Hepatocyte (in vitro differentiated cells): ENCODE measurements around the gene PCDHB16.
"Not testable (repeated sequence)": the region's sequence is repeated elsewhere in the genome, so short reads cannot be mapped to it uniquely, and the experiment has no call there.

Experiments
- EZH2 ChIP-seq: fragments of 200-600 bp; sonication (generic); IDR thresholded peaks from 2 replicates; pipeline ENCODE4 v1.6.1; 2016; ENCODE audit warnings: antibody characterized with exemption, mild to moderate bottlenecking, borderline replicate concordance
- EZH2phosphoT487 ChIP-seq: fragments of 200-600 bp; sonication (generic); IDR thresholded peaks from one replicate; pipeline ENCODE4 v1.6.1; 2018; ENCODE audit warnings: antibody characterized with exemption, mild to moderate bottlenecking, low read depth, moderate library complexity; ENCODE audit not compliant: unreplicated experiment, severe bottlenecking
- TF ChIP-seq, protein P1 (sequence below): fragments of 200-600 bp; sonication (generic); IDR thresholded peaks from 2 replicates; pipeline ENCODE4 v1.5.1; 2016; ENCODE audit warnings: antibody characterized with exemption, mild to moderate bottlenecking; ENCODE audit not compliant: poor library complexity

- TF ChIP-seq EZH2, EZH2phosphoT487: not testable (repeated sequence)
- TF ChIP-seq, protein P1, sequence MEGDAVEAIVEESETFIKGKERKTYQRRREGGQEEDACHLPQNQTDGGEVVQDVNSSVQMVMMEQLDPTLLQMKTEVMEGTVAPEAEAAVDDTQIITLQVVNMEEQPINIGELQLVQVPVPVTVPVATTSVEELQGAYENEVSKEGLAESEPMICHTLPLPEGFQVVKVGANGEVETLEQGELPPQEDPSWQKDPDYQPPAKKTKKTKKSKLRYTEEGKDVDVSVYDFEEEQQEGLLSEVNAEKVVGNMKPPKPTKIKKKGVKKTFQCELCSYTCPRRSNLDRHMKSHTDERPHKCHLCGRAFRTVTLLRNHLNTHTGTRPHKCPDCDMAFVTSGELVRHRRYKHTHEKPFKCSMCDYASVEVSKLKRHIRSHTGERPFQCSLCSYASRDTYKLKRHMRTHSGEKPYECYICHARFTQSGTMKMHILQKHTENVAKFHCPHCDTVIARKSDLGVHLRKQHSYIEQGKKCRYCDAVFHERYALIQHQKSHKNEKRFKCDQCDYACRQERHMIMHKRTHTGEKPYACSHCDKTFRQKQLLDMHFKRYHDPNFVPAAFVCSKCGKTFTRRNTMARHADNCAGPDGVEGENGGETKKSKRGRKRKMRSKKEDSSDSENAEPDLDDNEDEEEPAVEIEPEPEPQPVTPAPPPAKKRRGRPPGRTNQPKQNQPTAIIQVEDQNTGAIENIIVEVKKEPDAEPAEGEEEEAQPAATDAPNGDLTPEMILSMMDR: not testable (repeated sequence)
Observed at GRCh38 chr5:141152096-141152495, 30.1 kb upstream of the PCDHB16 start.
